ENCODE data around the gene INAFM2.

- TF ChIP-seq RNF2 (IDR thresholded peaks at IDR 0.05; ENCODE audit: borderline replicate concordance, low read depth) (no peak), CTCF (IDR thresholded peaks at IDR 0.05) (no peak), RCOR1 (IDR thresholded peaks at IDR 0.05; ENCODE audit: low read depth, low read length) (no peak), POLR2AphosphoS2 (conservative IDR thresholded peaks at IDR 0.05; ENCODE audit: low read length) (no peak), JUNB (IDR thresholded peaks at IDR 0.05) (no peak), MAX (IDR thresholded peaks at IDR 0.05) (no peak), ELK1 (IDR thresholded peaks at IDR 0.05; ENCODE audit: low read depth, low read length) (no peak)
Observed at GRCh38 chr15:40314723-40315276, 8.7 kb upstream of the INAFM2 start.
